HG02885 (cell line): ENCODE data around the gene TP53BP1.

ENCODE experiments used
- ATAC-seq: cut with Tn5 transposase; IDR thresholded peaks from one replicate; pipeline ENCODE4 v1.9.1; 2021; ENCODE audit warnings: mild to moderate bottlenecking; ENCODE audit not compliant: unreplicated experiment, poor library complexity

TP53BP1 gene

DNA sequence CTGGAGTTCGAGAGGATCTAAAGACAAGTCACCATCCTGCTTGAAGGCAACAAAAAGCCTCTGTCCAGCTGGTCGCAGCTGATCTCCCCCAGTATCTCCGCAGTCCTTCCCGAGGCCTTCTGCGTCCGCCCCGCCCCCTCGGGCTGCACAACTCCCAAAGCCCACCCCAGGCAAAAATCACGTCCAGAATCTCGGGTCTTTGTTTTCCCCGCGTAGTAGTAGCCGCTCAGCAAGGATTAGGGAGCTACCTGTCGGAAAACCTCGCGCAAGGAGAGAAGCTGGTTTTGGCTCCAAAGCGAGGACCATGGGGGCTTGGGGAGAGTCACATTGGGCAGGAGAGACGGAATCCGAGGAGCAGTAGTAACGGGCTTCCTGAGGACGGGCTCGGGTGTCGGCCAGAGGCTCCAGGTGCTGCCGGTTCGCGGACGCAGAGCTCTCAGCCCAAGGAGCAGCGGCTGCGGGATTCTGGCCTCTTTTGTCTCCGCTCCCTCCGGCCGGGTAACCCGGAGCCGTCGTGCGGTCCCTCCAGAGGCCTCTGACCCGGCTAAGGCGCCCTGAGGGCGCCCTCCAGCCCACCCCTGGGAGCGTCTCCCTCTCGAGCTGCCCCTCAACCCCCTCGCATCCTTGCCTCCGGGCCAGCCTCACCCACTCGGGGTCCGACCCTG, 122.5 kb downstream of the TP53BP1 start:
- peak; percentile 38 for ATAC-seq

DNA sequence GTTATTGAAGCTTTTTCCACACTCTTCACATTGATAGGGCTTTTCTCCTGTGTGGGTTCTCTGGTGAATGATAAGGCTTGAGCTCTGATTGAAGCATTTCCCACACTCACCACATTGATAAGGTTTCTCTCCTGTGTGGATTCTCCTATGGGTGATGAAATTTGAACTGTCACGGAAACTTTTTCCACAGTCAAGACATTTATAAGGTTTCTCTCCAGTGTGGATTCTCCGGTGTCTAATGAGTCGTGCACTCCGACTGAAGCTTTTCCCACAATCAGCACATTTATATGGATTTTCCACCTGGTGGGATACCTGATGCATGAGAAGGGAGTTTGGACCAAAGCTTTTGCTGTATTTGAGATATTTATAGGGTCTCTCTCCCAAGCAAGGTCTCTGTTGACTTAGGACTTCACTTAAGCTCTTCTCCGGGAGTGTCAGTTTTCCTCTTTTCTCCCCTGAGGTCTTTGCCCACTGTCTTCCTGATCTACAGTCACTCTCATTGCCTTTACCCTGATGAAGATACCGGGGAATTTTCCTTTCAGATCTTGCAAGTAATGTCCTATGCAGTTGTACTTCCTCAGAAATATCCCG, 131.5 kb downstream of the TP53BP1 start:
- ATAC-seq: no peak

DNA sequence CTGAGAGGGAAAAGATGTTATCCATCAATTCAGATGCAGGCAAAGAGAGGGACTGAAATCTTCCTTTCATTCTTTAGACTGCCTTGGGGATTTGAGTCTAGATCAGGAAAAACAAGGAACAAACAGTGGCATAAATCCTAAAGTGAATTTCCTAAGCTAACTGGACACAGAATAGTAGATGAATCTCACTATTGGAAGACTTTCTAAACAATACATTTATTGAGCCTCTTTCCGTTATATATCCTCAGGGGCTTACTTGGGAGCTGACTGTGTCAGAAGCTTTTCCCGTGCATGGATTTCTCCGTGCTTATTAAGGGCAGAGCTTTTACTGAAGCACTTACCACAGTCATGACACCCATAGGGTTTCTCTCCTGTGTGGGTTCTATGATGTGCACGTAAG, 132.1 kb downstream of the TP53BP1 start:
- ATAC-seq: no peak
